Effector memory CD4-positive, alpha-beta T cell (primary cell): ENCODE measurements around the gene ITK.
A peak's percentile ranks its signal among the peaks of the same experiment; 100 is the strongest.
"Not testable (repeated sequence)": the region's sequence is repeated elsewhere in the genome, so short reads cannot be mapped to it uniquely, and the experiment has no call there.

Experiments
- DNase-seq, 3 donors: peaks; one replicate each; pipeline ENCODE4 v3.0.0-alpha.2; 2020
- H3K27ac ChIP-seq: 2 replicates; pipeline ENCODE4 v1.7.0; 2013; ENCODE audit warnings: mild to moderate bottlenecking, low read length, moderate library complexity; ENCODE audit not compliant: insufficient read depth, poor library complexity, severe bottlenecking
- H3K27me3 ChIP-seq: replicated peaks from 2 replicates; pipeline ENCODE4 v1.7.0; 2013; ENCODE audit warnings: mild to moderate bottlenecking, low read length; ENCODE audit not compliant: insufficient read depth, control insufficient read depth, poor library complexity, severe bottlenecking
- H3K36me3 ChIP-seq: 2 replicates; pipeline ENCODE4 v1.7.0; 2013; ENCODE audit warnings: mild to moderate bottlenecking, low read length, moderate library complexity; ENCODE audit not compliant: control insufficient read depth, insufficient read depth
- H3K4me1 ChIP-seq: 2 replicates; pipeline ENCODE4 v1.7.0; 2013; ENCODE audit warnings: low read length, mild to moderate bottlenecking; ENCODE audit not compliant: control insufficient read depth, insufficient read depth, poor library complexity, severe bottlenecking
- H3K4me3 ChIP-seq: 2 replicates; pipeline ENCODE4 v1.7.0; 2013; ENCODE audit warnings: low read length, low read depth, mild to moderate bottlenecking; ENCODE audit not compliant: insufficient read depth, poor library complexity, severe bottlenecking
- H3K9me3 ChIP-seq: 2 replicates; pipeline ENCODE4 v1.7.0; 2013; ENCODE audit warnings: mild to moderate bottlenecking, low read length, moderate library complexity; ENCODE audit not compliant: control insufficient read depth

ITK gene

GRCh38 chr5:157244704-157245103 is 64.1 kb downstream of the ITK start:
- not testable (repeated sequence) for H3K4me3 ChIP-seq, H3K27me3 ChIP-seq, H3K27ac ChIP-seq, H3K9me3 ChIP-seq, DNase-seq
- H3K36me3 ChIP-seq, result peaks cover 83% of the 10 kb centered on the region
- peaks cover 45% of the 10 kb centered on the region for H3K4me1 ChIP-seq

GRCh38 chr5:157245476-157245875 is 64.8 kb downstream of the ITK start:
- Histone ChIP-seq H3K36me3 (peaks cover 83% of the 10 kb centered on the region), H3K27ac (no peak overlapping the region), H3K4me1 (peaks cover 52% of the 10 kb centered on the region)

GRCh38 chr5:157245886-157246285 is 65.2 kb downstream of the ITK start:
- DNase-seq, result no peak
- Histone ChIP-seq H3K4me3 (no peak overlapping the region), H3K36me3 (peaks cover 83% of the 10 kb centered on the region), H3K9me3 (no peaks in the 10 kb centered on the region), H3K4me1 (peaks cover 57% of the 10 kb centered on the region), H3K27me3 (no peaks in the 10 kb centered on the region), H3K27ac (peak overlapping the region; percentile 0)

More at GRCh38 chr5:157245476-157245875, 64.8 kb downstream of the ITK start:
- H3K9me3 ChIP-seq, result no peaks in the 10 kb centered on the region
- H3K4me3 ChIP-seq, result no peak overlapping the region
- H3K27me3 ChIP-seq, result no peaks in the 10 kb centered on the region
- no peak for DNase-seq

DNA sequence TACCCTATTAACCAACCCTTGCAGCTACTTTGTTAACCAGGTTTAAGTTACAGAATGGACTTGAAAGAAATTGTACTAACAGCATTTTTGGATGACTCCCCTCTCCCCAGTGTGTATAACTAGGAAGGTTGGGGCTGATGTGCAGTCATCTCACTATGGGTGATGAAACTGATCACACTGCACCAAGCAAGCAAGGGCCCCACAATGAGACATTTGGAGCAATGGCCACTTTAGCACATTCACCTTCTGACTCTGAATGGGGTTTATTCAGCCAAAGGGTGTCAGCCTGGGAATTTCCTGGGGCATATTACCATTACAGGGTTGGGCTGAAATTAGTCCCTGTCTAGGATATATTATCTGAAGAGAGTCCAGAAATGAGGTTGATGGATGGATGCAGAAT is 66.6 kb downstream of the ITK start:
- no peaks in the 10 kb centered on the region for H3K9me3 ChIP-seq
- H3K36me3 ChIP-seq, result peaks cover 81% of the 10 kb centered on the region
- H3K27me3 ChIP-seq, result no peaks in the 10 kb centered on the region
- DNase-seq, result no peak
- no peak overlapping the region for H3K27ac ChIP-seq
- H3K4me3 ChIP-seq, result no peak overlapping the region
- peaks cover 69% of the 10 kb centered on the region for H3K4me1 ChIP-seq

DNA sequence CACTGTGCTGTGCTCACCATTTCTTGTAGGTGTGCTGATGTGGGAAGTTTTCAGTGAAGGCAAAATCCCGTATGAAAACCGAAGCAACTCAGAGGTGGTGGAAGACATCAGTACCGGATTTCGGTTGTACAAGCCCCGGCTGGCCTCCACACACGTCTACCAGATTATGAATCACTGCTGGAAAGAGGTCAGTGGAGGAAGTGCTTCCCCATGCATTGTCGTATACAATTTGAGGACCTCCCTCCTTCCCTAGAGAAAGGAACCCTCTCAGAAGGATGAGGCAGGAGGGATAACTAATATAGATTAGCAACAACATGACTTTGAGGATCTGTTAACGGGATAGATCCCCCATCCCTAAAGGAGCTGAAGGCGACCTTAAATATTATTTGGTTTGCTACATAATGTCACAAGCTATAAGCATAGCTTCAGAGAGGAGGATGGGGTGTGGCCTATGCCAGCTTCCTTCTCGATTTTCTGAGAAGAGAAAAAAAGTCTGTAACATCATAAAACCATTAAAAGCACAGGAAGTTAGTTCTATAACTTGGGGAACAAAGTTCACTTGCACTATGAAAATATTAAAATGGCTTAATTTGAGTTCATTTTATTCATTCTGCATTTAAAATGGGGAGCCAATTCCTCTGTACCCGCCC is 68.3 kb downstream of the ITK start:
- H3K36me3 ChIP-seq, result peaks cover 74% of the 10 kb centered on the region
- no peaks in the 10 kb centered on the region for H3K27me3 ChIP-seq
- H3K9me3 ChIP-seq, result no peaks in the 10 kb centered on the region
- peak in 2 of 3 donors; percentile 18 to 24 for DNase-seq
- no peak overlapping the region for H3K4me3 ChIP-seq
- peaks cover 86% of the 10 kb centered on the region for H3K4me1 ChIP-seq
- peak overlapping the region; percentile 58 for H3K27ac ChIP-seq

- peak; percentile 52 to 57 (median 52) for DNase-seq
- Histone ChIP-seq H3K4me3 (no peak overlapping the region), H3K27me3 (no peaks in the 10 kb centered on the region), H3K4me1 (peaks cover 79% of the 10 kb centered on the region), H3K27ac (peak overlapping the region; percentile 62), H3K9me3 (no peaks in the 10 kb centered on the region), H3K36me3 (peaks cover 61% of the 10 kb centered on the region)
Measured at GRCh38 chr5:157252711-157253465, 72.2 kb downstream of the ITK start.

- Histone ChIP-seq H3K27ac (peak overlapping the region; percentile 62), H3K4me3 (no peak overlapping the region), H3K9me3 (no peaks in the 10 kb centered on the region), H3K4me1 (peaks cover 73% of the 10 kb centered on the region), H3K27me3 (no peaks in the 10 kb centered on the region), H3K36me3 (peaks cover 58% of the 10 kb centered on the region)
- DNase-seq, result peak in 1 of 3 donors; percentile 13
Measured at GRCh38 chr5:157253547-157253946, 72.9 kb downstream of the ITK start.

- Histone ChIP-seq H3K36me3 (peaks cover 26% of the 10 kb centered on the region), H3K4me1 (peaks cover 30% of the 10 kb centered on the region), H3K9me3 (no peaks in the 10 kb centered on the region), H3K27ac (no peak overlapping the region), H3K27me3 (no peaks in the 10 kb centered on the region), H3K4me3 (no peak overlapping the region)
- no peak for DNase-seq
Measured at GRCh38 chr5:157258450-157258849, 77.8 kb downstream of the ITK start.

DNA sequence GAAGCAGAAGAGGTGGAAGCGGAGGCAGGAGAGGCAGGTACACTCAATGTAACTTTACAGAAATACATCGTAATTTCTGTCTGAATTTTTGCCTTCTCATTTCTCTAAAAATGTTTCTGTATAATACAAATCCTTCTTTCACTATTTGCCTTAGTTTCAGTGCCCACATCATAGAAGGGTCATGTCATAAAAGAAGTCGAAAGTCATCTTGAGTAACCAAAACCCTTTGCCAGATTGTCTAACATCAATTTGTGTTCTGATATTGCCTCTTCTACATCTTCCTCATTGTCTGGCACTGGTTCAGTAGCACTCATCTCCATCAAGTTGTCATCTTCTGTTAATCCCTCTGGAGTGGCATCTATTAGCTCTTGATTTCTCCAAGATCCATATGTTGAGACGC is 79.1 kb downstream of the ITK start:
- DNase-seq, result no peak
- H3K4me3 ChIP-seq, result no peak overlapping the region
- H3K9me3 ChIP-seq, result no peaks in the 10 kb centered on the region
- H3K27ac ChIP-seq, result no peak overlapping the region
- no peaks in the 10 kb centered on the region for H3K27me3 ChIP-seq
- H3K4me1 ChIP-seq, result peaks cover 22% of the 10 kb centered on the region
- H3K36me3 ChIP-seq, result peaks cover 13% of the 10 kb centered on the region

- DNase-seq, result no peak
- Histone ChIP-seq H3K36me3 (no peaks in the 10 kb centered on the region), H3K27ac (no peak overlapping the region), H3K4me3 (no peak overlapping the region), H3K9me3 (no peaks in the 10 kb centered on the region), H3K4me1 (peaks cover 39% of the 10 kb centered on the region), H3K27me3 (no peaks in the 10 kb centered on the region)
Measured at GRCh38 chr5:157263496-157264090, 83.0 kb downstream of the ITK start.
